ENCODE results near the gene ANKRD31.

Gene ANKRD31

GRCh38 chr5:75062925-75063531 lies 173.7 kb downstream of the ANKRD31 start:
- no peak for DNase-seq (ENCODE audit: low read depth, low spot score)

- DNase-seq (ENCODE audit: low read depth, low spot score), result no peak
These were observed 176.6 kb downstream of the ANKRD31 start for GRCh38 chr5:75059912-75060545.

- DNase-seq (ENCODE audit: low read depth, low spot score), result no peak
These were observed 177.6 kb downstream of the ANKRD31 start for GRCh38 chr5:75058986-75059535.

GRCh38 chr5:75057561-75057960 lies 179.1 kb downstream of the ANKRD31 start:
- no peak for DNase-seq (ENCODE audit: low read depth, low spot score)

- peak; percentile 37 for DNase-seq (ENCODE audit: low read depth, low spot score)
These were observed 180.9 kb downstream of the ANKRD31 start for GRCh38 chr5:75055727-75056144.

- peak; percentile 65 for DNase-seq (ENCODE audit: low read depth, low spot score)
These were observed 182.3 kb downstream of the ANKRD31 start for GRCh38 chr5:75054134-75054930.

GRCh38 chr5:75053304-75054133 lies 183.2 kb downstream of the ANKRD31 start:
- DNase-seq (ENCODE audit: low read depth, low spot score), result peak; percentile 84

GRCh38 chr5:75053054-75053303 lies 183.7 kb downstream of the ANKRD31 start:
- DNase-seq (ENCODE audit: low read depth, low spot score), result no peak

GRCh38 chr5:75052192-75053053 lies 184.3 kb downstream of the ANKRD31 start, which contains the start of gene GCNT4:
GCNT4 (minus strand) TSS chr5:75052558; CDS start chr5:75030037, 22,521 bp downstream.
- DNase-seq (ENCODE audit: low read depth, low spot score), result peak; percentile 71

GRCh38 chr5:75051217-75051751 lies 185.4 kb downstream of the ANKRD31 start:
- no peak for DNase-seq (ENCODE audit: low read depth, low spot score)

- no peak for DNase-seq (ENCODE audit: low read depth, low spot score)
These were observed 186.3 kb downstream of the ANKRD31 start for GRCh38 chr5:75050415-75050814.

- peak; percentile 56 for DNase-seq (ENCODE audit: low read depth, low spot score)
These were observed 187.0 kb downstream of the ANKRD31 start for GRCh38 chr5:75049456-75050351.

- peak; percentile 51 for DNase-seq (ENCODE audit: low read depth, low spot score)
These were observed 188.2 kb downstream of the ANKRD31 start for GRCh38 chr5:75048457-75048953.

- no peak for DNase-seq (ENCODE audit: low read depth, low spot score)
These were observed 189.3 kb downstream of the ANKRD31 start for GRCh38 chr5:75047356-75047755.

- DNase-seq (ENCODE audit: low read depth, low spot score), result no peak
These were observed 190.1 kb downstream of the ANKRD31 start for GRCh38 chr5:75046366-75047142.

GRCh38 chr5:75045071-75045470 lies 191.6 kb downstream of the ANKRD31 start:
- DNase-seq (ENCODE audit: low read depth, low spot score), result no peak

- peak; percentile 52 for DNase-seq (ENCODE audit: low read depth, low spot score)
These were observed 192.3 kb downstream of the ANKRD31 start for GRCh38 chr5:75044406-75044805.

- DNase-seq (ENCODE audit: low read depth, low spot score), result no peak
These were observed 192.9 kb downstream of the ANKRD31 start for GRCh38 chr5:75043633-75044264.

Measured in astrocyte of the hippocampus (primary cell).